GM23248 (cell line): ENCODE data around the gene ZFAND2B.

ENCODE experiments used
- EZH2 ChIP-seq: fragments of 200-600 bp; sonication (generic); IDR thresholded peaks from 2 replicates; pipeline ENCODE4 v1.6.1; 2018; ENCODE audit warnings: antibody characterized with exemption, mild to moderate bottlenecking; ENCODE audit not compliant: insufficient read depth, poor library complexity, severe bottlenecking
- EZH2phosphoT487 ChIP-seq: fragments of 200-600 bp; sonication (generic); IDR thresholded peaks from 2 replicates; pipeline ENCODE4 v1.6.1; 2018; ENCODE audit warnings: antibody characterized with exemption, moderate library complexity, mild to moderate bottlenecking, low read depth; ENCODE audit not compliant: insufficient read depth

GRCh38 chr2:219179601-219180465 lies 26.7 kb upstream of the ZFAND2B start:
- TF ChIP-seq EZH2phosphoT487, result no peak
- TF ChIP-seq EZH2, result no peak
